ENCODE data around the gene MELTF. TPM values are rescaled to one million over a fixed set of nuclear protein-coding genes. Genes with fewer than 3 reads are reported as not detected.

The MELTF gene
- total and polyA plus RNA-seq, 9 of the 15 experiments (the other 6 are each of a cell fraction or from before 2014, with no cell fraction given) = 0.35 to 10.5 (median 4.5) TPM

GRCh38 chr3:196975349-196975748 is 54.3 kb downstream of the MELTF start:
- Histone ChIP-seq H3K4me1 (replicated peaks in 1 of 2; ENCODE audit: control insufficient read depth in 2 of 2, insufficient read depth in 2 of 2, low read length in 2 of 2) (peaks cover 21 to 22% of the 10 kb centered on the region in 2 experiments; a peak in 4 of 5 replicates), H3K36me3 (ENCODE audit: control insufficient read depth, insufficient read depth, low read length) (no peaks in the 10 kb centered on the region), H4K20me1 (replicated peaks; ENCODE audit: control insufficient read depth, insufficient read depth, low read length) (no peaks in the 10 kb centered on the region), H3K4me3 (no peak overlapping the region), H3K27ac (ENCODE audit: extremely low read depth, low read depth, low read length) (peak overlapping the region; percentile 17; the same call in 1 of the 3 replicates), H3K27me3 (ENCODE audit: control insufficient read depth in 2 of 2, insufficient read depth in 2 of 2, low read length in 2 of 2) (no peaks in the 10 kb centered on the region), H3K4me2 (ENCODE audit: insufficient read depth, low read length) (no peak overlapping the region), H2AFZ (ENCODE audit: low read depth, low read length) (peak overlapping the region; percentile 80), H3K9me1 (ENCODE audit: control insufficient read depth, insufficient read depth, low read length) (no peaks in the 10 kb centered on the region), H3K79me2 (ENCODE audit: control insufficient read depth, insufficient read depth, low read length) (no peaks in the 10 kb centered on the region), H3K9ac (ENCODE audit: insufficient read depth in 1 of 2, low read depth in 2 of 2, low read length in 2 of 2) (peak overlapping the region in 1 of 2 experiments; percentile 32; a peak in 1 of 4 replicates), H3K9me3 (replicated peaks; ENCODE audit: control insufficient read depth, insufficient read depth, low read depth, low read length) (no peaks in the 10 kb centered on the region; the same call in 1 of the 2 replicates)
- FAIRE-seq (no peak), ATAC-seq (peak; percentile 5; the same call in 1 of the 3 replicates), DNase-seq (ENCODE audit: extremely low read depth in 1 of 4, low spot score in 3 of 4) (no peak)
- POLR2A ChIA-PET = interaction anchor here (0.9 kb wide), 1 partner anchor 11 kb away, joined by 3 read pairs; no protein-coding TSS in a partner anchor
- BruUV-seq (replicated peaks) = no TSS peak
- in situ Hi-C loops (cut with MboI) = loop anchor here (10.0 to 25.0 kb wide), 3 partner anchors 209 to 537 kb away; no protein-coding TSS in a partner anchor
- CTCF ChIA-PET (ENCODE audit: low intra/inter-chr PET ratio) = no interaction called here
- intact Hi-C loops (cut with micrococcal nuclease) = no loop called here
- WGBS (ENCODE audit: insufficient coverage, low coverage, missing lambda C conversion rate) = 46% methylated on average over 4 of the region's 4 CpGs
- TF ChIP-seq KDM2B (CRISPR knock-in tag; IDR thresholded peaks at IDR 0.05) = no peak
- peak; percentile 28; the same call in 1 of the 2 replicates for TF ChIP-seq ZFX (CRISPR knock-in tag; IDR thresholded peaks at IDR 0.05)

- H4K20me1 ChIP-seq (replicated peaks; ENCODE audit: control insufficient read depth, insufficient read depth, low read length) = no peaks in the 10 kb centered on the region
- DNase-seq (ENCODE audit: extremely low read depth in 1 of 4, low spot score in 3 of 4) (peak in 1 of 4 experiments; percentile 23), FAIRE-seq (no peak), ATAC-seq (no peak)
- peak overlapping the region; percentile 80; the same call in 1 of the 2 replicates for H2AFZ ChIP-seq (ENCODE audit: low read depth, low read length)
- H3K4me2 ChIP-seq (ENCODE audit: insufficient read depth, low read length) = no peak overlapping the region
- ChIA-PET CTCF (ENCODE audit: low intra/inter-chr PET ratio) (no interaction called here), POLR2A (interaction anchor here (0.6 kb wide), 1 partner anchor 31 kb away, joined by 3 read pairs; no protein-coding TSS in a partner anchor)
- H3K79me2 ChIP-seq (ENCODE audit: control insufficient read depth, insufficient read depth, low read length) = no peaks in the 10 kb centered on the region
- H3K9me1 ChIP-seq (ENCODE audit: control insufficient read depth, insufficient read depth, low read length) = no peaks in the 10 kb centered on the region
- H3K27ac ChIP-seq (ENCODE audit: extremely low read depth, low read depth, low read length) = no peak overlapping the region
- in situ Hi-C loops (cut with MboI) (loop anchor here (10.0 to 25.0 kb wide), 3 partner anchors 210 to 538 kb away; no protein-coding TSS in a partner anchor), intact Hi-C loops (cut with micrococcal nuclease) (loop anchor here (5.0 kb wide), 1 partner anchor 452 kb away; no protein-coding TSS in a partner anchor)
- H3K9me3 ChIP-seq (replicated peaks; ENCODE audit: control insufficient read depth, insufficient read depth, low read depth, low read length) = no peaks in the 10 kb centered on the region; the same call in 1 of the 2 replicates
- 52% methylated on average over 5 of the region's 5 CpGs for WGBS (ENCODE audit: insufficient coverage, low coverage, missing lambda C conversion rate)
- no peaks in the 10 kb centered on the region for H3K27me3 ChIP-seq (ENCODE audit: control insufficient read depth in 2 of 2, insufficient read depth in 2 of 2, low read length in 2 of 2)
- BruUV-seq (replicated peaks) = no TSS peak
- TF ChIP-seq ZNF280B (CRISPR knock-in tag; IDR thresholded peaks at IDR 0.05) (no peak), SNIP1 (IDR thresholded peaks at IDR 0.05; ENCODE audit: low read depth) (no peak), GABPB2 (CRISPR knock-in tag; conservative IDR thresholded peaks at IDR 0.05) (no peak)
- no peaks in the 10 kb centered on the region for H3K36me3 ChIP-seq (ENCODE audit: control insufficient read depth, insufficient read depth, low read length)
- no peak overlapping the region for H3K4me3 ChIP-seq
- peaks cover 24 to 25% of the 10 kb centered on the region in 2 experiments; a peak in 4 of 5 replicates for H3K4me1 ChIP-seq (replicated peaks in 1 of 2; ENCODE audit: control insufficient read depth in 2 of 2, insufficient read depth in 2 of 2, low read length in 2 of 2)
- peak overlapping the region in 1 of 2 experiments; percentile 21; a peak in 1 of 4 replicates for H3K9ac ChIP-seq (ENCODE audit: insufficient read depth in 1 of 2, low read depth in 2 of 2, low read length in 2 of 2)
Observed at GRCh38 chr3:196974661-196975060, 55.0 kb downstream of the MELTF start.

All from K562 (cell line).